Choroid plexus epithelial cell (primary cell): ENCODE results near the gene RBP3.

Experiments
- DNase-seq: peaks from one replicate; pipeline ENCODE4 v3.0.0-alpha.2; 2010; ENCODE audit warnings: low read depth
- H3K4me3 ChIP-seq: 2 replicates; pipeline ENCODE4 v1.5.1; 2011; ENCODE audit warnings: low read depth, mild to moderate bottlenecking, control low read depth, low read length, moderate library complexity
- TF ChIP-seq, protein P1 (sequence below): conservative IDR thresholded peaks from 2 replicates; pipeline ENCODE4 v1.5.1; 2011; ENCODE audit warnings: low read depth, mild to moderate bottlenecking, control low read depth, inconsistent platforms, low read length, moderate library complexity

The RBP3 gene

GRCh38 chr10:47348138-47348651 is at the start of gene RBP3:
Gene RBP3 (plus strand): TSS chr10:47348363. CDS start chr10:47348485, 122 bp downstream.
- DNase-seq: no peak
- no peak within 1 kb of the TSS for H3K4me3 ChIP-seq
- TF ChIP-seq, protein P1, sequence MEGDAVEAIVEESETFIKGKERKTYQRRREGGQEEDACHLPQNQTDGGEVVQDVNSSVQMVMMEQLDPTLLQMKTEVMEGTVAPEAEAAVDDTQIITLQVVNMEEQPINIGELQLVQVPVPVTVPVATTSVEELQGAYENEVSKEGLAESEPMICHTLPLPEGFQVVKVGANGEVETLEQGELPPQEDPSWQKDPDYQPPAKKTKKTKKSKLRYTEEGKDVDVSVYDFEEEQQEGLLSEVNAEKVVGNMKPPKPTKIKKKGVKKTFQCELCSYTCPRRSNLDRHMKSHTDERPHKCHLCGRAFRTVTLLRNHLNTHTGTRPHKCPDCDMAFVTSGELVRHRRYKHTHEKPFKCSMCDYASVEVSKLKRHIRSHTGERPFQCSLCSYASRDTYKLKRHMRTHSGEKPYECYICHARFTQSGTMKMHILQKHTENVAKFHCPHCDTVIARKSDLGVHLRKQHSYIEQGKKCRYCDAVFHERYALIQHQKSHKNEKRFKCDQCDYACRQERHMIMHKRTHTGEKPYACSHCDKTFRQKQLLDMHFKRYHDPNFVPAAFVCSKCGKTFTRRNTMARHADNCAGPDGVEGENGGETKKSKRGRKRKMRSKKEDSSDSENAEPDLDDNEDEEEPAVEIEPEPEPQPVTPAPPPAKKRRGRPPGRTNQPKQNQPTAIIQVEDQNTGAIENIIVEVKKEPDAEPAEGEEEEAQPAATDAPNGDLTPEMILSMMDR: no peak

GRCh38 chr10:47298715-47299114 is 49.4 kb upstream of the RBP3 start:
- no peak overlapping the region for H3K4me3 ChIP-seq
- TF ChIP-seq, protein P1: no peak
- no peak for DNase-seq

- peak within 1 kb of the TSS; percentile 45 for H3K4me3 ChIP-seq
- DNase-seq: peak; percentile 5
- TF ChIP-seq, protein P1: no peak
These were observed 48.3 kb upstream of the RBP3 start, which contains the start of gene GDF10 for GRCh38 chr10:47299611-47300428. Gene GDF10 (plus strand): TSS chr10:47300197. CDS start chr10:47300652, 455 bp downstream.

- peak overlapping the region; percentile 45 for H3K4me3 ChIP-seq
- TF ChIP-seq, protein P1: no peak
- peak; percentile 5 for DNase-seq
These were observed 47.7 kb upstream of the RBP3 start for GRCh38 chr10:47300429-47300931.

GRCh38 chr10:47301833-47302232 is 46.3 kb upstream of the RBP3 start:
- no peak overlapping the region for H3K4me3 ChIP-seq
- no peak for DNase-seq
- TF ChIP-seq, protein P1: no peak

GRCh38 chr10:47303105-47303504 is 45.1 kb upstream of the RBP3 start:
- no peak for DNase-seq
- TF ChIP-seq, protein P1: no peak
- no peak overlapping the region for H3K4me3 ChIP-seq
